Mesenchymal stem cell (in vitro differentiated cells and primary cell): ENCODE data around the gene EXTL1.

Experiments
- DNase-seq: peaks from one replicate; pipeline ENCODE4 v3.0.0-alpha.2; 2013
- H2AFZ ChIP-seq: one replicate; pipeline ENCODE4 v1.6.1; 2013; ENCODE audit warnings: low read depth, mild to moderate bottlenecking, control low read depth, inconsistent platforms, low read length, moderate library complexity
- H2AK5ac ChIP-seq: 2 replicates; pipeline ENCODE4 v1.6.1; 2013; ENCODE audit warnings: low read length, moderate library complexity, mild to moderate bottlenecking, inconsistent platforms; ENCODE audit not compliant: severe bottlenecking
- H2BK120ac ChIP-seq: one replicate; pipeline ENCODE4 v1.6.1; 2013; ENCODE audit warnings: low read depth, mild to moderate bottlenecking, inconsistent platforms, low read length, moderate library complexity
- H2BK12ac ChIP-seq, 2 experiments: one replicate each; pipeline ENCODE4 v1.6.1; 2013; ENCODE audit warnings: inconsistent platforms in 2 of 2, low read length in 2 of 2, mild to moderate bottlenecking in 2 of 2, moderate library complexity in 2 of 2, control low read depth in 1 of 2
- H2BK15ac ChIP-seq: one replicate; pipeline ENCODE4 v1.6.1; 2013; ENCODE audit warnings: mild to moderate bottlenecking, low read depth, inconsistent platforms; ENCODE audit not compliant: poor library complexity, severe bottlenecking
- H2BK5ac ChIP-seq: 2 replicates; pipeline ENCODE4 v1.6.1; 2013; ENCODE audit warnings: low read depth, mild to moderate bottlenecking, low read length, control low read depth, inconsistent platforms; ENCODE audit not compliant: poor library complexity, severe bottlenecking
- H3K14ac ChIP-seq, 2 experiments: one replicate each; pipeline ENCODE4 v1.6.1; 2013; ENCODE audit warnings: inconsistent platforms in 2 of 2, low read length in 2 of 2, control low read depth in 1 of 2, mild to moderate bottlenecking in 1 of 2, moderate library complexity in 1 of 2
- H3K18ac ChIP-seq, 2 experiments: one replicate each; pipeline ENCODE4 v1.6.1; 2013; ENCODE audit warnings: inconsistent platforms in 2 of 2, low read length in 2 of 2, control low read depth in 1 of 2, low read depth in 1 of 2, mild to moderate bottlenecking in 1 of 2
- H3K23ac ChIP-seq, 2 experiments: one replicate each; pipeline ENCODE4 v1.6.1; 2013; ENCODE audit warnings: inconsistent platforms in 2 of 2, low read length in 2 of 2, mild to moderate bottlenecking in 2 of 2, moderate library complexity in 2 of 2, control low read depth in 1 of 2
- H3K27ac ChIP-seq: 2 replicates; pipeline ENCODE4 v1.5.1; 2013; ENCODE audit warnings: mild to moderate bottlenecking, moderate library complexity, low read length, control low read depth, inconsistent platforms; ENCODE audit not compliant: poor library complexity, severe bottlenecking
- H3K27me3 ChIP-seq, 2 experiments: 2 replicates each; pipeline versions ENCODE4 v1.6.1 to v1.7.0; 2013; ENCODE audit warnings: low read length in 2 of 2, mild to moderate bottlenecking in 2 of 2, moderate library complexity in 2 of 2, control low read depth in 1 of 2, inconsistent platforms in 1 of 2; ENCODE audit not compliant: control insufficient read depth in 1 of 2, insufficient read depth in 1 of 2
- H3K36me3 ChIP-seq, 2 experiments: 2 replicates each; pipeline versions ENCODE4 v1.6.1 to v1.7.0; 2013; ENCODE audit warnings: low read length in 2 of 2, control low read depth in 1 of 2, inconsistent platforms in 1 of 2, low read depth in 1 of 2, mild to moderate bottlenecking in 1 of 2; ENCODE audit not compliant: insufficient read depth in 2 of 2, control insufficient read depth in 1 of 2
- H3K4ac ChIP-seq, 2 experiments: one replicate each; pipeline ENCODE4 v1.6.1; 2013; ENCODE audit warnings: inconsistent platforms in 2 of 2, low read length in 2 of 2, mild to moderate bottlenecking in 2 of 2, moderate library complexity in 2 of 2, control low read depth in 1 of 2, low read depth in 1 of 2
- H3K4me1 ChIP-seq: 2 replicates; pipeline ENCODE4 v1.6.1; 2013; ENCODE audit warnings: low read depth, low read length, control low read depth; ENCODE audit not compliant: control insufficient read depth, insufficient read depth
- H3K4me2 ChIP-seq: 2 replicates; pipeline ENCODE4 v1.6.1; 2013; ENCODE audit warnings: low read length, mild to moderate bottlenecking, inconsistent platforms; ENCODE audit not compliant: poor library complexity, severe bottlenecking
- H3K4me3 ChIP-seq, 2 experiments: 2 replicates each; pipeline versions ENCODE4 v1.5.1 to v1.7.0; 2013; ENCODE audit warnings: low read length in 2 of 2, mild to moderate bottlenecking in 2 of 2, control low read depth in 1 of 2, low read depth in 1 of 2; ENCODE audit not compliant: insufficient read depth in 1 of 2
- H3K79me1 ChIP-seq: replicated peaks from 2 replicates; pipeline ENCODE4 v1.6.1; 2013; ENCODE audit warnings: mild to moderate bottlenecking, control low read depth, low read length, inconsistent platforms; ENCODE audit not compliant: poor library complexity, severe bottlenecking
- H3K9ac ChIP-seq: 2 replicates; pipeline ENCODE4 v1.7.0; 2013; ENCODE audit warnings: mild to moderate bottlenecking, low read length, moderate library complexity
- H3K9me3 ChIP-seq: 2 replicates; pipeline ENCODE4 v1.7.0; 2013; ENCODE audit warnings: mild to moderate bottlenecking, low read length; ENCODE audit not compliant: control insufficient read depth
- H4K8ac ChIP-seq: one replicate; pipeline ENCODE4 v1.6.1; 2013; ENCODE audit warnings: inconsistent platforms, mild to moderate bottlenecking, low read length, moderate library complexity
- H4K91ac ChIP-seq: one replicate; pipeline ENCODE4 v1.6.1; 2013; ENCODE audit warnings: mild to moderate bottlenecking, low read length, inconsistent platforms
- WGBS: methylation state at CpG from one replicate; pipeline ENCODE4 v1.1.7; 2013; ENCODE audit warnings: mixed read lengths; 5-methylcytosine and 5-hydroxymethylcytosine counted together

Gene EXTL1

GRCh38 chr1:26045722-26046245 lies 24.2 kb downstream of the EXTL1 start, which contains the start of gene SLC30A2:
Gene SLC30A2 (minus strand): TSS chr1:26046118. CDS start chr1:26045896, 222 bp downstream.
- Histone ChIP-seq H3K36me3 (no peaks in the 10 kb centered on the region), H3K14ac (no peak within 1 kb of the TSS), H4K91ac (no peak within 1 kb of the TSS), H3K4ac (no peak within 1 kb of the TSS), H3K4me2 (peak within 1 kb of the TSS; percentile 41), H2AK5ac (no peak within 1 kb of the TSS), H3K4me3 (no peak within 1 kb of the TSS), H4K8ac (no peak within 1 kb of the TSS), H3K27me3 (peaks cover 86 to 96% of the 10 kb centered on the region in 2 experiments), H2BK120ac (no peak within 1 kb of the TSS), H3K4me1 (peaks cover 9% of the 10 kb centered on the region), H3K79me1 (no peaks in the 10 kb centered on the region), H2BK5ac (no peak within 1 kb of the TSS), H2BK15ac (no peak within 1 kb of the TSS), H2BK12ac (no peak within 1 kb of the TSS), H3K9ac (no peak within 1 kb of the TSS), H3K18ac (no peak within 1 kb of the TSS), H2AFZ (no peak within 1 kb of the TSS), H3K23ac (peak within 1 kb of the TSS in 1 of 2 experiments; percentile 64), H3K9me3 (no peaks in the 10 kb centered on the region), H3K27ac (no peak within 1 kb of the TSS)
- no peak for DNase-seq
- WGBS = 1% methylated on average over 48 of the region's 62 CpGs

DNA sequence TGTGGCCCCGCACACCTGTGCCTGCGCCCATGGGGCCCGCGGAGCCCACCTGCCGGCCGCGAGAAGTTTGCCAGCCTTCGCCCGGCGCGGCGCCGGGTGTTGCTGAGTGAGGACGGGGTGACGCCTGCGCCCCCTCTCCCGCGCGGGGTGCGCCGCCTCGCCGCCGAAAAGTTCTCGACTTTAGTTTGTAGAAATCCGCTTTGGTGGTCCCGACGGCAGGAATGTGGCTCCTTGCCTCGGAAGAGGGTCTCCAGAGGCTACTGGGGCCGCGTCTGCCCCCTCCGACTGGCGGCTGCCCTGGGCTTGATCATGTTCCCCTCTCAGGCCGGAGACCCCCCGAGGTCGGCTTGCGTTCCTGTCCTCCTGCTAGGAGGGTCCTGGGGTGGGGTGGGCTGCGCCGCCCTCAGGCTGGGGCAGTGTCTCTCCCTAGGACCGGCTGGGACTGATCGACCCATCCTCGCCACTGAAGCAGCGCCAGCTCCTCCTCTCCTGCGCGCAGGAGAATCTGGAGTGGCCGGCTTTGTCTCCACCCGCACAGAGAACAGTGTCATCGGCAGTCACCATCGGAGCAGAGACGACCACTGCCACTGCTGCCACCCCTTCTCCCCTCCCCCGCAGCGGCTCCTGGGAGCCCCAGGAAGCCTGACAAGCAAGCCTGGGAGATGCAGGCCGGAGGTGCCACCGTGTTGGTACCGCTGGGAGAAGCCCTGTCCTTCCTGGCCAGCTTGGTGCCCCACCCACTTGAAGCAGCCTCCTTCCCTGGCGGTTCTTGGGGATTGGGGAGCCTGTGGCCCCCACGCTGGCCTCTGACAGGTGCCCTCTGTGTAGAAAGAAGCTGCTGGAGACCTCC lies 24.9 kb downstream of the EXTL1 start:
- Histone ChIP-seq H3K23ac (no peak overlapping the region), H3K9me3 (no peaks in the 10 kb centered on the region), H2AFZ (no peak overlapping the region), H2BK5ac (no peak overlapping the region), H3K27me3 (peaks cover 88 to 97% of the 10 kb centered on the region in 2 experiments), H3K36me3 (no peaks in the 10 kb centered on the region), H2AK5ac (no peak overlapping the region), H3K79me1 (no peaks in the 10 kb centered on the region), H3K4ac (no peak overlapping the region), H3K9ac (no peak overlapping the region), H3K4me1 (peaks cover 9% of the 10 kb centered on the region), H3K18ac (no peak overlapping the region), H2BK120ac (no peak overlapping the region), H2BK15ac (no peak overlapping the region), H4K8ac (no peak overlapping the region), H3K27ac (no peak overlapping the region), H4K91ac (no peak overlapping the region), H3K4me2 (peak overlapping the region; percentile 41), H3K4me3 (no peak overlapping the region), H3K14ac (no peak overlapping the region), H2BK12ac (no peak overlapping the region)
- DNase-seq = no peak
- WGBS = 15% methylated on average over 55 of the region's 57 CpGs

DNA sequence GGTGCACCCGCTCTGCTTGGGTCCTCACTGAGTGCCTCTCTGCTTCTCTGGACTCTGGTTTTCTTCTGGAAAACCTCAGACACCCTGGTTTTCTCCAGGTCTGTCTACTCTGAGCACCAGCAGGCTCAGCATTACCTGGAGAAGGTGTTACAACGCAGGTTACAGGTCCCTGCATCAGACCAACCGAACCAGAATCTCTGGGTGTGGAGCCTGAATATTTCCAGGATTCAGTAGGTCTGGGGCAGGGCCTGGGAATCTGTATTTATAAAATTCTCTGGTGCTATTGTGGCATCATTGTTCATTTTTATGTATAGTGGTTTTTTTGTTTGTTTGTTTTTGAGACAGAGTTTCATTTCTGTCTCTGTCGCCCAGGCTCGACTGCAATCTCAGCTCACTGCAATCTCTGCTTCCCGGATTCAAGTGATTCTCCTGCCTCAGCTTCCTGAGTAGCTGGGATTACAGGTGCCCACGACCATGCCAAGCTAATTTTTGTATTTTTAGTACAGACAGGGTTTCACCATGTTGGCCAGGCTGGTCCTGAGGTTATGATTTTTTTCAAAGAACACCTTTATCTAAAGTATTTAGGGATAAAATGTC lies 25.8 kb downstream of the EXTL1 start:
- H2BK120ac ChIP-seq = no peak overlapping the region
- H4K8ac ChIP-seq = no peak overlapping the region
- H4K91ac ChIP-seq = no peak overlapping the region
- no peak overlapping the region for H3K23ac ChIP-seq
- 88% methylated on average over 7 of the region's 7 CpGs for WGBS
- H3K27ac ChIP-seq = no peak overlapping the region
- H3K4me2 ChIP-seq = no peak overlapping the region
- H2AK5ac ChIP-seq = no peak overlapping the region
- no peak overlapping the region for H2AFZ ChIP-seq
- peaks cover 87 to 92% of the 10 kb centered on the region in 2 experiments for H3K27me3 ChIP-seq
- no peak overlapping the region for H3K14ac ChIP-seq
- H2BK15ac ChIP-seq = no peak overlapping the region
- no peak overlapping the region for H3K9ac ChIP-seq
- no peak overlapping the region for H3K18ac ChIP-seq
- peaks cover 9% of the 10 kb centered on the region for H3K4me1 ChIP-seq
- no peak overlapping the region for H3K4ac ChIP-seq
- no peak overlapping the region for H3K4me3 ChIP-seq
- no peaks in the 10 kb centered on the region for H3K36me3 ChIP-seq
- no peak overlapping the region for H2BK5ac ChIP-seq
- H3K79me1 ChIP-seq = no peaks in the 10 kb centered on the region
- H3K9me3 ChIP-seq = no peaks in the 10 kb centered on the region
- DNase-seq = no peak
- H2BK12ac ChIP-seq = no peak overlapping the region

- H3K4me1 ChIP-seq = peaks cover 9% of the 10 kb centered on the region
- DNase-seq = no peak
- H2AFZ ChIP-seq = no peak overlapping the region
- no peaks in the 10 kb centered on the region for H3K9me3 ChIP-seq
- no peak overlapping the region for H2BK12ac ChIP-seq
- H3K14ac ChIP-seq = no peak overlapping the region
- H2BK15ac ChIP-seq = no peak overlapping the region
- H2AK5ac ChIP-seq = no peak overlapping the region
- H3K79me1 ChIP-seq = no peaks in the 10 kb centered on the region
- no peak overlapping the region for H3K4me3 ChIP-seq
- H3K9ac ChIP-seq = no peak overlapping the region
- no peak overlapping the region for H3K4me2 ChIP-seq
- H3K23ac ChIP-seq = no peak overlapping the region
- H4K8ac ChIP-seq = no peak overlapping the region
- H3K18ac ChIP-seq = no peak overlapping the region
- no peak overlapping the region for H4K91ac ChIP-seq
- no peak overlapping the region for H3K4ac ChIP-seq
- H2BK5ac ChIP-seq = no peak overlapping the region
- no peak overlapping the region for H2BK120ac ChIP-seq
- WGBS = 69% methylated on average over 9 of the region's 10 CpGs
- H3K36me3 ChIP-seq = no peaks in the 10 kb centered on the region
- peaks cover 70 to 84% of the 10 kb centered on the region in 2 experiments for H3K27me3 ChIP-seq
- H3K27ac ChIP-seq = no peak overlapping the region
These were observed 28.1 kb downstream of the EXTL1 start for GRCh38 chr1:26049531-26050247.
